ENCODE data around the gene PHTF2. TPM values are rescaled to one million over a fixed set of nuclear protein-coding genes. Genes with fewer than 3 reads are reported as not detected.

Gene PHTF2
- total RNA-seq, 2 donors from 2014 or later, result 66.1 to 123 TPM

- no peaks in the 10 kb centered on the region for H3K27me3 Mint-ChIP-seq
- peaks cover 96% of the 10 kb centered on the region for H3K36me3 Mint-ChIP-seq (ENCODE audit: low read depth)
- peak overlapping the region; percentile 98 for H3K4me3 Mint-ChIP-seq
- H3K27ac Mint-ChIP-seq, result peak overlapping the region; percentile 95
- peaks cover 4% of the 10 kb centered on the region for H3K9me3 Mint-ChIP-seq
- ATAC-seq (replicated peaks), result no peak
- H3K4me1 Mint-ChIP-seq, result peaks cover 55% of the 10 kb centered on the region
Measured at GRCh38 chr7:77802557-77803405, 4.2 kb downstream of the PHTF2 start.

GRCh38 chr7:77806425-77806824, 7.9 kb downstream of the PHTF2 start:
- no peaks in the 10 kb centered on the region for H3K27me3 Mint-ChIP-seq
- peak overlapping the region; percentile 65 for H3K27ac Mint-ChIP-seq
- peaks cover 77% of the 10 kb centered on the region for H3K36me3 Mint-ChIP-seq (ENCODE audit: low read depth)
- peaks cover 10% of the 10 kb centered on the region for H3K9me3 Mint-ChIP-seq
- H3K4me1 Mint-ChIP-seq, result peaks cover 60% of the 10 kb centered on the region
- ATAC-seq (replicated peaks), result no peak
- H3K4me3 Mint-ChIP-seq, result peak overlapping the region; percentile 48

GRCh38 chr7:77808517-77808916, 9.9 kb downstream of the PHTF2 start:
- H3K36me3 Mint-ChIP-seq (ENCODE audit: low read depth), result peaks cover 66% of the 10 kb centered on the region
- H3K9me3 Mint-ChIP-seq, result peaks cover 10% of the 10 kb centered on the region
- H3K4me3 Mint-ChIP-seq, result peak overlapping the region; percentile 60
- no peaks in the 10 kb centered on the region for H3K27me3 Mint-ChIP-seq
- H3K4me1 Mint-ChIP-seq, result peaks cover 60% of the 10 kb centered on the region
- peak; percentile 59 for ATAC-seq (replicated peaks)
- H3K27ac Mint-ChIP-seq, result peak overlapping the region; percentile 75

GRCh38 chr7:77811516-77812289, 13.1 kb downstream of the PHTF2 start:
- no peaks in the 10 kb centered on the region for H3K27me3 Mint-ChIP-seq
- H3K36me3 Mint-ChIP-seq (ENCODE audit: low read depth), result peaks cover 56% of the 10 kb centered on the region
- H3K9me3 Mint-ChIP-seq, result peaks cover 10% of the 10 kb centered on the region
- H3K4me3 Mint-ChIP-seq, result peak overlapping the region; percentile 43
- peaks cover 48% of the 10 kb centered on the region for H3K4me1 Mint-ChIP-seq
- no peak for ATAC-seq (replicated peaks)
- H3K27ac Mint-ChIP-seq, result peak overlapping the region; percentile 10

- no peaks in the 10 kb centered on the region for H3K27me3 Mint-ChIP-seq
- peaks cover 11% of the 10 kb centered on the region for H3K9me3 Mint-ChIP-seq
- peaks cover 48% of the 10 kb centered on the region for H3K4me1 Mint-ChIP-seq
- peak overlapping the region; percentile 43 for H3K4me3 Mint-ChIP-seq
- peaks cover 56% of the 10 kb centered on the region for H3K36me3 Mint-ChIP-seq (ENCODE audit: low read depth)
- ATAC-seq (replicated peaks), result peak; percentile 81
- peak overlapping the region; percentile 70 for H3K27ac Mint-ChIP-seq
Measured at GRCh38 chr7:77812290-77812685, 13.7 kb downstream of the PHTF2 start.

GRCh38 chr7:77813180-77813579, 14.6 kb downstream of the PHTF2 start:
- Mint-ChIP-seq H3K27ac (peak overlapping the region; percentile 70), H3K27me3 (no peaks in the 10 kb centered on the region), H3K4me1 (peaks cover 41% of the 10 kb centered on the region), H3K4me3 (peak overlapping the region; percentile 43), H3K9me3 (peaks cover 10% of the 10 kb centered on the region), H3K36me3 (ENCODE audit: low read depth) (peaks cover 56% of the 10 kb centered on the region)
- ATAC-seq (replicated peaks), result peak; percentile 54

- H3K27ac Mint-ChIP-seq, result peak overlapping the region; percentile 53
- H3K4me3 Mint-ChIP-seq, result no peak overlapping the region
- peaks cover 26% of the 10 kb centered on the region for H3K9me3 Mint-ChIP-seq
- no peaks in the 10 kb centered on the region for H3K27me3 Mint-ChIP-seq
- peak; percentile 52 for ATAC-seq (replicated peaks)
- H3K4me1 Mint-ChIP-seq, result peaks cover 39% of the 10 kb centered on the region
- H3K36me3 Mint-ChIP-seq (ENCODE audit: low read depth), result peaks cover 86% of the 10 kb centered on the region
Measured at GRCh38 chr7:77819021-77819420, 20.4 kb downstream of the PHTF2 start.

- no peaks in the 10 kb centered on the region for H3K27me3 Mint-ChIP-seq
Measured at GRCh38 chr7:77820967-77821366, 22.4 kb downstream of the PHTF2 start.

GRCh38 chr7:77822269-77822668, 23.7 kb downstream of the PHTF2 start:
- peaks cover 79% of the 10 kb centered on the region for H3K36me3 Mint-ChIP-seq (ENCODE audit: low read depth)
- peaks cover 36% of the 10 kb centered on the region for H3K4me1 Mint-ChIP-seq
- H3K4me3 Mint-ChIP-seq, result no peak overlapping the region
- H3K27ac Mint-ChIP-seq, result no peak overlapping the region
- no peak for ATAC-seq (replicated peaks)
- no peaks in the 10 kb centered on the region for H3K27me3 Mint-ChIP-seq
- H3K9me3 Mint-ChIP-seq, result peaks cover 27% of the 10 kb centered on the region

More at GRCh38 chr7:77820967-77821366, 22.4 kb downstream of the PHTF2 start:
- peaks cover 30% of the 10 kb centered on the region for H3K9me3 Mint-ChIP-seq
- ATAC-seq (replicated peaks), result no peak
- peaks cover 33% of the 10 kb centered on the region for H3K4me1 Mint-ChIP-seq
- H3K4me3 Mint-ChIP-seq, result no peak overlapping the region
- H3K36me3 Mint-ChIP-seq (ENCODE audit: low read depth), result peaks cover 92% of the 10 kb centered on the region
- peak overlapping the region; percentile 47 for H3K27ac Mint-ChIP-seq

GRCh38 chr7:77823787-77824186, 25.2 kb downstream of the PHTF2 start:
- peaks cover 31% of the 10 kb centered on the region for H3K4me1 Mint-ChIP-seq
- H3K9me3 Mint-ChIP-seq, result peaks cover 26% of the 10 kb centered on the region
- peaks cover 68% of the 10 kb centered on the region for H3K36me3 Mint-ChIP-seq (ENCODE audit: low read depth)
- peak overlapping the region; percentile 28 for H3K4me3 Mint-ChIP-seq
- peak overlapping the region; percentile 32 for H3K27ac Mint-ChIP-seq
- no peaks in the 10 kb centered on the region for H3K27me3 Mint-ChIP-seq
- ATAC-seq (replicated peaks), result no peak

GRCh38 chr7:77824636-77825035, 26.1 kb downstream of the PHTF2 start:
- no peak overlapping the region for H3K27ac Mint-ChIP-seq
- peaks cover 21% of the 10 kb centered on the region for H3K9me3 Mint-ChIP-seq
- peaks cover 26% of the 10 kb centered on the region for H3K4me1 Mint-ChIP-seq
- H3K4me3 Mint-ChIP-seq, result no peak overlapping the region
- H3K27me3 Mint-ChIP-seq, result no peaks in the 10 kb centered on the region
- no peak for ATAC-seq (replicated peaks)
- peaks cover 60% of the 10 kb centered on the region for H3K36me3 Mint-ChIP-seq (ENCODE audit: low read depth)

- peaks cover 55% of the 10 kb centered on the region for H3K36me3 Mint-ChIP-seq (ENCODE audit: low read depth)
- H3K27me3 Mint-ChIP-seq, result no peaks in the 10 kb centered on the region
- H3K27ac Mint-ChIP-seq, result no peak overlapping the region
- H3K4me3 Mint-ChIP-seq, result no peak overlapping the region
- no peak for ATAC-seq (replicated peaks)
- peaks cover 23% of the 10 kb centered on the region for H3K4me1 Mint-ChIP-seq
- H3K9me3 Mint-ChIP-seq, result peaks cover 21% of the 10 kb centered on the region
Measured at GRCh38 chr7:77825131-77825530, 26.6 kb downstream of the PHTF2 start.

GRCh38 chr7:77826300-77826699, 27.7 kb downstream of the PHTF2 start:
- H3K9me3 Mint-ChIP-seq, result peaks cover 15% of the 10 kb centered on the region
- no peak for ATAC-seq (replicated peaks)
- peaks cover 48% of the 10 kb centered on the region for H3K36me3 Mint-ChIP-seq (ENCODE audit: low read depth)
- H3K4me3 Mint-ChIP-seq, result peak overlapping the region; percentile 4
- H3K4me1 Mint-ChIP-seq, result peaks cover 31% of the 10 kb centered on the region
- no peak overlapping the region for H3K27ac Mint-ChIP-seq
- no peaks in the 10 kb centered on the region for H3K27me3 Mint-ChIP-seq

- Mint-ChIP-seq H3K27me3 (no peaks in the 10 kb centered on the region), H3K9me3 (peaks cover 10% of the 10 kb centered on the region), H3K36me3 (ENCODE audit: low read depth) (peaks cover 51% of the 10 kb centered on the region), H3K27ac (no peak overlapping the region), H3K4me3 (no peak overlapping the region), H3K4me1 (peaks cover 36% of the 10 kb centered on the region)
- ATAC-seq (replicated peaks), result no peak
Measured at GRCh38 chr7:77827999-77828398, 29.4 kb downstream of the PHTF2 start.

Measured in activated T-helper 17 cell treated with anti-CD3 and anti-CD28 coated beads, Interleukin-2, amount 50 U/mL, for 72 hours (primary cell).